Upper lobe of left lung (tissue), 4 donors: Measurements from ENCODE around the gene TACC2.

Experiments
- EP300 ChIP-seq, 4 donors: sonication (generic); formaldehyde crosslinking; IDR thresholded peaks; one replicate each; pipeline ENCODE4 v1.5.1; 2017; ENCODE audit warnings: antibody characterized with exemption in 4 of 4, control low read depth in 2 of 4
- POLR2A ChIP-seq, 4 donors: fragments of 450-650 bp; IDR thresholded peaks; one replicate each; pipeline ENCODE4 v1.5.1; 2016 to 2017; ENCODE audit warnings: antibody characterized with exemption in 4 of 4, mild to moderate bottlenecking in 2 of 4
- POLR2AphosphoS5 ChIP-seq, 2 donors: sonication (generic); formaldehyde crosslinking; IDR thresholded peaks; one replicate each; pipeline ENCODE4 v1.5.1; 2017; ENCODE audit warnings: antibody characterized with exemption in 2 of 2
- TF ChIP-seq, protein P1 (sequence below), 6 experiments: fragments of 450-650 bp in 4 of 6; fragments of 200-600 bp in 2 of 6; sonication (generic) in 2 of 6; IDR thresholded peaks; one replicate each; pipeline ENCODE4 v1.5.1; 2016 to 2019; ENCODE audit warnings: antibody characterized with exemption in 6 of 6

- TF ChIP-seq, protein P1, sequence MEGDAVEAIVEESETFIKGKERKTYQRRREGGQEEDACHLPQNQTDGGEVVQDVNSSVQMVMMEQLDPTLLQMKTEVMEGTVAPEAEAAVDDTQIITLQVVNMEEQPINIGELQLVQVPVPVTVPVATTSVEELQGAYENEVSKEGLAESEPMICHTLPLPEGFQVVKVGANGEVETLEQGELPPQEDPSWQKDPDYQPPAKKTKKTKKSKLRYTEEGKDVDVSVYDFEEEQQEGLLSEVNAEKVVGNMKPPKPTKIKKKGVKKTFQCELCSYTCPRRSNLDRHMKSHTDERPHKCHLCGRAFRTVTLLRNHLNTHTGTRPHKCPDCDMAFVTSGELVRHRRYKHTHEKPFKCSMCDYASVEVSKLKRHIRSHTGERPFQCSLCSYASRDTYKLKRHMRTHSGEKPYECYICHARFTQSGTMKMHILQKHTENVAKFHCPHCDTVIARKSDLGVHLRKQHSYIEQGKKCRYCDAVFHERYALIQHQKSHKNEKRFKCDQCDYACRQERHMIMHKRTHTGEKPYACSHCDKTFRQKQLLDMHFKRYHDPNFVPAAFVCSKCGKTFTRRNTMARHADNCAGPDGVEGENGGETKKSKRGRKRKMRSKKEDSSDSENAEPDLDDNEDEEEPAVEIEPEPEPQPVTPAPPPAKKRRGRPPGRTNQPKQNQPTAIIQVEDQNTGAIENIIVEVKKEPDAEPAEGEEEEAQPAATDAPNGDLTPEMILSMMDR (IDR thresholded peaks at IDR 0.05), result no peak
- TF ChIP-seq POLR2AphosphoS5 (IDR thresholded peaks at IDR 0.05), result no peak
- TF ChIP-seq POLR2A (IDR thresholded peaks at IDR 0.05), result no peak
- TF ChIP-seq EP300 (IDR thresholded peaks at IDR 0.05), result no peak
Measured at GRCh38 chr10:122269059-122269687, 280.2 kb downstream of the TACC2 start.
